MM.1S (cell line): ENCODE measurements around the gene SBDS.

ENCODE experiments used
- CTCF ChIP-seq: fragments of 300-600 bp; sonication (generic); IDR thresholded peaks from 2 replicates; pipeline ENCODE4 v1.5.1; 2016; ENCODE audit warnings: antibody characterized with exemption, low read length, mixed read lengths
- EZH2 ChIP-seq: fragments of 300-600 bp; sonication (generic); optimal IDR thresholded peaks from 2 replicates; pipeline ENCODE3; 2017; ENCODE audit warnings: low read depth, mild to moderate bottlenecking, antibody characterized with exemption, low read length, mixed read lengths

DNA sequence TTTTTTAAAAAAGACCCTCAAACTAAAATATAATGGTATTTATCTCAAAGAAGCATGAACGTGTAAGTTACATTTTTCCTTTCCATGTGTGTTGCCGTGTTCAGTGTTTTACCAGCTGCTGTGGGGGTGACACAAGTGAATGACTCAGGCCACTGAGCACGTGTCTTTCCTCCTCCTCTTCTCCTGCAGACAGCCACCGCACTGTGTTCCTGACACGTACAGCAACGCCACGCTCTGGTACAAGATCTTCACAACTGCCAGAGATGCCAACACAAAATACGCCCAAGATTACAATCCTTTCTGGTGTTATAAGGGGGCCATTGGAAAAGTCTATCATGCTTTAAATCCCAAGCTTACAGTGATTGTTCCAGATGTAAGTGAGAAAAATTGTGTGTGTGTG is 44.6 kb downstream of the SBDS start:
- no peak for TF ChIP-seq EZH2
- TF ChIP-seq CTCF, result no peak
